Stomach (tissue), 4 donors: ENCODE data around the gene PCK2.

ENCODE experiments used
- EP300 ChIP-seq: sonication (generic); formaldehyde crosslinking; IDR thresholded peaks from one replicate; pipeline ENCODE4 v1.6.1; 2017; ENCODE audit warnings: antibody characterized with exemption
- POLR2A ChIP-seq, 4 donors: fragments of 450-650 bp; IDR thresholded peaks; one replicate each; pipeline ENCODE4 v1.6.1; 2016; ENCODE audit warnings: antibody characterized with exemption in 4 of 4, control low read depth in 2 of 4, mild to moderate bottlenecking in 1 of 4, moderate library complexity in 1 of 4
- POLR2AphosphoS5 ChIP-seq, 3 donors: sonication (generic); formaldehyde crosslinking; IDR thresholded peaks; one replicate each; pipeline ENCODE4 v1.6.1; 2016; ENCODE audit warnings: antibody characterized with exemption in 3 of 3
- TF ChIP-seq, protein P1 (sequence below), 7 experiments: fragments of 450-650 bp in 4 of 7; fragments of 200-600 bp in 3 of 7; sonication (generic) in 3 of 7; IDR thresholded peaks; one replicate each; pipeline ENCODE4 v1.5.1; 2016 to 2019; ENCODE audit warnings: antibody characterized with exemption in 7 of 7, control low read depth in 2 of 7, mild to moderate bottlenecking in 1 of 7

GRCh38 chr14:24100197-24100981 is 6.3 kb downstream of the PCK2 start:
- TF ChIP-seq, protein P1, sequence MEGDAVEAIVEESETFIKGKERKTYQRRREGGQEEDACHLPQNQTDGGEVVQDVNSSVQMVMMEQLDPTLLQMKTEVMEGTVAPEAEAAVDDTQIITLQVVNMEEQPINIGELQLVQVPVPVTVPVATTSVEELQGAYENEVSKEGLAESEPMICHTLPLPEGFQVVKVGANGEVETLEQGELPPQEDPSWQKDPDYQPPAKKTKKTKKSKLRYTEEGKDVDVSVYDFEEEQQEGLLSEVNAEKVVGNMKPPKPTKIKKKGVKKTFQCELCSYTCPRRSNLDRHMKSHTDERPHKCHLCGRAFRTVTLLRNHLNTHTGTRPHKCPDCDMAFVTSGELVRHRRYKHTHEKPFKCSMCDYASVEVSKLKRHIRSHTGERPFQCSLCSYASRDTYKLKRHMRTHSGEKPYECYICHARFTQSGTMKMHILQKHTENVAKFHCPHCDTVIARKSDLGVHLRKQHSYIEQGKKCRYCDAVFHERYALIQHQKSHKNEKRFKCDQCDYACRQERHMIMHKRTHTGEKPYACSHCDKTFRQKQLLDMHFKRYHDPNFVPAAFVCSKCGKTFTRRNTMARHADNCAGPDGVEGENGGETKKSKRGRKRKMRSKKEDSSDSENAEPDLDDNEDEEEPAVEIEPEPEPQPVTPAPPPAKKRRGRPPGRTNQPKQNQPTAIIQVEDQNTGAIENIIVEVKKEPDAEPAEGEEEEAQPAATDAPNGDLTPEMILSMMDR (IDR thresholded peaks at IDR 0.05): no peak
- TF ChIP-seq EP300 (no peak), POLR2A (IDR thresholded peaks at IDR 0.05) (no peak), POLR2AphosphoS5 (IDR thresholded peaks at IDR 0.05) (no peak)
